Neural progenitor cell (in vitro differentiated cells): ENCODE data around the gene MED26. TPM values are rescaled to one million over a fixed set of nuclear protein-coding genes. Genes with fewer than 3 reads are reported as not detected.

Experiments
- DNase-seq: peaks from one replicate; pipeline ENCODE4 v3.0.0-alpha.2; 2016; ENCODE audit warnings: low spot score
- H2AFZ ChIP-seq: fragments of 200-600 bp; sonication (generic); replicated peaks from 2 replicates; pipeline ENCODE4 v1.6.1; 2016; ENCODE audit warnings: antibody characterized with exemption
- H3F3A ChIP-seq: fragments of 200-600 bp; sonication (generic); 2 replicates; pipeline ENCODE4 v1.6.1; 2016; ENCODE audit warnings: antibody characterized with exemption, low read depth
- H3K27ac ChIP-seq: fragments of 200-600 bp; sonication (generic); 2 replicates; pipeline ENCODE4 v1.5.1; 2016; ENCODE audit warnings: mild to moderate bottlenecking
- H3K27me3 ChIP-seq: fragments of 200-600 bp; sonication (generic); 2 replicates; pipeline ENCODE4 v1.6.1; 2016; ENCODE audit warnings: mild to moderate bottlenecking, moderate library complexity
- H3K36me3 ChIP-seq: fragments of 200-600 bp; sonication (generic); 2 replicates; pipeline ENCODE4 v1.5.1; 2016
- H3K4me1 ChIP-seq: fragments of 200-600 bp; sonication (generic); 2 replicates; pipeline ENCODE4 v1.6.1; 2016; ENCODE audit warnings: mixed run types
- H3K4me2 ChIP-seq: fragments of 200-600 bp; sonication (generic); 2 replicates; pipeline ENCODE4 v1.6.1; 2016
- H3K4me3 ChIP-seq: fragments of 200-600 bp; sonication (generic); 2 replicates; pipeline ENCODE4 v1.5.1; 2016
- H3K79me2 ChIP-seq: fragments of 200-600 bp; sonication (generic); 2 replicates; pipeline ENCODE4 v1.6.1; 2016; ENCODE audit warnings: low read depth
- H3K9ac ChIP-seq: fragments of 200-600 bp; sonication (generic); 2 replicates; pipeline ENCODE4 v1.6.1; 2016
- H3K9me3 ChIP-seq: fragments of 200-600 bp; sonication (generic); 2 replicates; pipeline ENCODE4 v1.5.1; 2016; ENCODE audit warnings: low read depth
- H4K20me1 ChIP-seq: fragments of 200-600 bp; sonication (generic); 2 replicates; pipeline ENCODE4 v1.6.1; 2016; ENCODE audit warnings: low read depth
- H3K27ac Mint-ChIP-seq: 3 replicates; pipeline ENCODE4 v1.8.0; 2021; ENCODE audit warnings: mixed read lengths
- H3K27me3 Mint-ChIP-seq: 2 replicates; pipeline ENCODE4 v1.8.0; 2022; ENCODE audit warnings: low read depth, mild to moderate bottlenecking, inconsistent platforms, moderate library complexity, mixed read lengths; ENCODE audit not compliant: insufficient read depth
- H3K36me3 Mint-ChIP-seq: 3 replicates; pipeline ENCODE4 v1.8.0; 2021; ENCODE audit warnings: mixed read lengths
- H3K4me1 Mint-ChIP-seq: 3 replicates; pipeline ENCODE4 v1.8.0; 2021; ENCODE audit warnings: mixed read lengths
- H3K4me3 Mint-ChIP-seq: 3 replicates; pipeline ENCODE4 v1.8.0; 2021; ENCODE audit warnings: mild to moderate bottlenecking, moderate library complexity, mixed read lengths
- H3K9me3 Mint-ChIP-seq: 3 replicates; pipeline ENCODE4 v1.8.0; 2020; ENCODE audit warnings: mixed read lengths
- CTCF ChIP-seq: fragments of 200-600 bp; sonication (generic); IDR thresholded peaks from 2 replicates; pipeline ENCODE4 v1.5.1; 2017; ENCODE audit warnings: antibody characterized with exemption, mild to moderate bottlenecking
- EZH2 ChIP-seq: fragments of 200-600 bp; sonication (generic); IDR thresholded peaks from 2 replicates; pipeline ENCODE4 v1.6.1; 2017; ENCODE audit warnings: antibody characterized with exemption, mild to moderate bottlenecking, moderate library complexity
- EZH2phosphoT487 ChIP-seq: fragments of 200-600 bp; sonication (generic); IDR thresholded peaks from 2 replicates; pipeline ENCODE4 v1.6.1; 2017; ENCODE audit warnings: antibody characterized with exemption
- total RNA-seq: library from RNA; depleted of rRNA; stranded (reverse); fragments of >200 nt; gene quantifications from 2 replicates; pipeline ENCODE4 v1.2.3, GENCODE V29; 2015; ENCODE audit warnings: low replicate concordance

Gene MED26
- total RNA-seq, 1 donor from 2014 or later = 7.4 TPM

DNA sequence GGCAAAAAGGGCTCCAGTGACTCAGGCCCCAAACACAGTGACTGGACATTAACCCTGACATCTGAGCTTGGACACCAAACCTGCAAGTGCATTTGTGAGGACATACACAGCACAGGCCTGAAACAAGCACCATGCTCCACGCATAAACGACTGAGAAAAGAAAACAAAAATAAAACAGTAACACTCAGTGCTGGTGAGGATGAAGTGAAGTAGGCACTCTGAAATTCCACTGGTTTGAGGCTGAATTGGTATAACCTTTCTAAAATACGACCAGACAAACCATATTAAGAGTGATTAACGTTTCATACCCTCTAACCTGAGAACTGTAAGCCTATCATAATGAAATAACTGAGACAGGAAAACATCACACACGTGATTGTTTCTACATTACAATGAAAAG is 61.3 kb downstream of the MED26 start:
- no peaks in the 10 kb centered on the region for H3K9me3 ChIP-seq
- H3K4me2 ChIP-seq = no peak overlapping the region
- H3K27me3 ChIP-seq = no peaks in the 10 kb centered on the region
- Mint-ChIP-seq H3K4me3 (no peak overlapping the region), H3K4me1 (peaks cover 6% of the 10 kb centered on the region), H3K9me3 (no peaks in the 10 kb centered on the region), H3K36me3 (peaks cover 16% of the 10 kb centered on the region), H3K27ac (no peak overlapping the region), H3K27me3 (no peaks in the 10 kb centered on the region)
- no peak overlapping the region for H3K9ac ChIP-seq
- H4K20me1 ChIP-seq = no peaks in the 10 kb centered on the region
- TF ChIP-seq CTCF (no peak), EZH2phosphoT487 (no peak), EZH2 (no peak)
- no peak overlapping the region for H2AFZ ChIP-seq
- no peaks in the 10 kb centered on the region for H3F3A ChIP-seq
- H3K4me3 ChIP-seq = no peak overlapping the region
- H3K4me1 ChIP-seq = no peaks in the 10 kb centered on the region
- no peaks in the 10 kb centered on the region for H3K36me3 ChIP-seq
- H3K27ac ChIP-seq = no peak overlapping the region
- DNase-seq = no peak
- peaks cover 23% of the 10 kb centered on the region for H3K79me2 ChIP-seq

DNA sequence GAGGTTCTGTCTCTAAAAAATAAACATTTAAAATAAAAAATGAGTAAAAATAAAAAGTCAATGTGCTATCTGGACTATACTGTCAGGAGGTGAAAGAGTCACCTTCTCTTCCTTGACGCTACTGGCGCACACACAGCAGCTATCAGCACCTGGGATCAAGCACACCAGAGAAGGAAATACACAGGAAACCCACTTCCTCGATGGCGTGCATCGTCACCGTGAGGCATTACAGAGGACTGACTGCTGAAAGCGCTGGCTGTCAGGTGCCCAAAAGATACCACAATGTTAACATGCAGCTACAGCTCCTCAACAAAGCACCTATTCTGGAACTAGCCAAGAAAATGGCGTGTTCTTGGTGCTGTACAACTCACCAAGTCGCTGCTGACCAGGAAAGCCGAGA is 61.8 kb downstream of the MED26 start:
- Mint-ChIP-seq H3K27ac (no peak overlapping the region), H3K36me3 (peaks cover 16% of the 10 kb centered on the region), H3K4me3 (no peak overlapping the region), H3K9me3 (no peaks in the 10 kb centered on the region), H3K4me1 (peaks cover 2% of the 10 kb centered on the region), H3K27me3 (no peaks in the 10 kb centered on the region)
- no peak overlapping the region for H3K4me3 ChIP-seq
- no peak overlapping the region for H3K27ac ChIP-seq
- no peaks in the 10 kb centered on the region for H3K9me3 ChIP-seq
- H2AFZ ChIP-seq = no peak overlapping the region
- no peak for DNase-seq
- H3K27me3 ChIP-seq = no peaks in the 10 kb centered on the region
- no peaks in the 10 kb centered on the region for H4K20me1 ChIP-seq
- H3K9ac ChIP-seq = no peak overlapping the region
- H3K36me3 ChIP-seq = no peaks in the 10 kb centered on the region
- no peak overlapping the region for H3K4me2 ChIP-seq
- TF ChIP-seq EZH2phosphoT487 = no peak
- no peaks in the 10 kb centered on the region for H3K4me1 ChIP-seq
- no peaks in the 10 kb centered on the region for H3F3A ChIP-seq
- H3K79me2 ChIP-seq = peaks cover 18% of the 10 kb centered on the region

GRCh38 chr19:16564842-16565241 is 63.2 kb downstream of the MED26 start:
- H3K4me3 Mint-ChIP-seq = no peak overlapping the region
- H3K36me3 ChIP-seq = no peaks in the 10 kb centered on the region
- H3F3A ChIP-seq = no peaks in the 10 kb centered on the region
- no peak overlapping the region for H2AFZ ChIP-seq
- no peaks in the 10 kb centered on the region for H4K20me1 ChIP-seq
- H3K79me2 ChIP-seq = peaks cover 5% of the 10 kb centered on the region
- H3K27me3 Mint-ChIP-seq = no peaks in the 10 kb centered on the region
- H3K27ac Mint-ChIP-seq = no peak overlapping the region
- no peak for DNase-seq
- H3K9me3 ChIP-seq = no peaks in the 10 kb centered on the region
- no peak overlapping the region for H3K9ac ChIP-seq
- H3K4me2 ChIP-seq = no peak overlapping the region
- H3K27me3 ChIP-seq = no peaks in the 10 kb centered on the region
- no peaks in the 10 kb centered on the region for H3K9me3 Mint-ChIP-seq
- no peaks in the 10 kb centered on the region for H3K4me1 ChIP-seq
- TF ChIP-seq CTCF = no peak
- TF ChIP-seq EZH2 = no peak
- TF ChIP-seq EZH2phosphoT487 = no peak
- H3K27ac ChIP-seq = no peak overlapping the region
- no peak overlapping the region for H3K4me3 ChIP-seq
- no peaks in the 10 kb centered on the region for H3K4me1 Mint-ChIP-seq
- H3K36me3 Mint-ChIP-seq = peaks cover 20% of the 10 kb centered on the region

GRCh38 chr19:16562608-16563025 is 65.4 kb downstream of the MED26 start:
- Histone ChIP-seq H3K79me2 (no peaks in the 10 kb centered on the region), H3K27ac (no peak overlapping the region), H2AFZ (no peak overlapping the region), H3K4me3 (no peak overlapping the region), H3K4me2 (no peak overlapping the region), H4K20me1 (no peaks in the 10 kb centered on the region), H3K36me3 (no peaks in the 10 kb centered on the region), H3K27me3 (no peaks in the 10 kb centered on the region), H3K4me1 (no peaks in the 10 kb centered on the region), H3K9ac (no peak overlapping the region), H3F3A (no peaks in the 10 kb centered on the region), H3K9me3 (no peaks in the 10 kb centered on the region)
- Mint-ChIP-seq H3K27ac (no peak overlapping the region), H3K9me3 (no peaks in the 10 kb centered on the region), H3K4me3 (no peak overlapping the region), H3K27me3 (no peaks in the 10 kb centered on the region), H3K4me1 (no peaks in the 10 kb centered on the region), H3K36me3 (peaks cover 25% of the 10 kb centered on the region)
- TF ChIP-seq CTCF (no peak), EZH2 (no peak), EZH2phosphoT487 (no peak)
- no peak for DNase-seq
